ENCODE data around the gene DCBLD1. TPM values are rescaled to one million over a fixed set of nuclear protein-coding genes. Genes with fewer than 3 reads are reported as not detected.

Gene DCBLD1
- total and polyA plus RNA-seq, 2 experiments from 2014 or later = 3.5 to 16.5 TPM

DNA sequence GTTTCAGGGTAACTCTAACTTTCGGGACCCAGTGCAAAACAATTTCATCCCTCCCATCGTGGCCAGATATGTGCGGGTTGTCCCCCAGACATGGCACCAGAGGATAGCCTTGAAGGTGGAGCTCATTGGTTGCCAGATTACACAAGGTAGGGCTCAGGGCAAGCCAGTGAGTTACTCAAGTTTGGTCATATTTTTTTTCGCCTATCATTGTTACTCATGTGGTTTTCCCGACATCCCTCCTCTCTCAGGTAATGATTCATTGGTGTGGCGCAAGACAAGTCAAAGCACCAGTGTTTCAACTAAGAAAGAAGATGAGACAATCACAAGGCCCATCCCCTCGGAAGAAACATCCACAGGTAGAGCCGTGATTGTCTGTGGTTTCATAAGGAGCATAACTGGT, 58.2 kb downstream of the DCBLD1 start:
- H3K4me3 ChIP-seq = no peak overlapping the region
- no peaks in the 10 kb centered on the region for H3K27me3 ChIP-seq
- no peak for DNase-seq (ENCODE audit: low read depth in 1 of 2, low spot score in 1 of 2)
- no peaks in the 10 kb centered on the region for H3K36me3 ChIP-seq
- no peaks in the 10 kb centered on the region for H3K9me3 ChIP-seq (ENCODE audit: low read depth)
- H3K27ac ChIP-seq = no peak overlapping the region
- TF ChIP-seq, protein P1, sequence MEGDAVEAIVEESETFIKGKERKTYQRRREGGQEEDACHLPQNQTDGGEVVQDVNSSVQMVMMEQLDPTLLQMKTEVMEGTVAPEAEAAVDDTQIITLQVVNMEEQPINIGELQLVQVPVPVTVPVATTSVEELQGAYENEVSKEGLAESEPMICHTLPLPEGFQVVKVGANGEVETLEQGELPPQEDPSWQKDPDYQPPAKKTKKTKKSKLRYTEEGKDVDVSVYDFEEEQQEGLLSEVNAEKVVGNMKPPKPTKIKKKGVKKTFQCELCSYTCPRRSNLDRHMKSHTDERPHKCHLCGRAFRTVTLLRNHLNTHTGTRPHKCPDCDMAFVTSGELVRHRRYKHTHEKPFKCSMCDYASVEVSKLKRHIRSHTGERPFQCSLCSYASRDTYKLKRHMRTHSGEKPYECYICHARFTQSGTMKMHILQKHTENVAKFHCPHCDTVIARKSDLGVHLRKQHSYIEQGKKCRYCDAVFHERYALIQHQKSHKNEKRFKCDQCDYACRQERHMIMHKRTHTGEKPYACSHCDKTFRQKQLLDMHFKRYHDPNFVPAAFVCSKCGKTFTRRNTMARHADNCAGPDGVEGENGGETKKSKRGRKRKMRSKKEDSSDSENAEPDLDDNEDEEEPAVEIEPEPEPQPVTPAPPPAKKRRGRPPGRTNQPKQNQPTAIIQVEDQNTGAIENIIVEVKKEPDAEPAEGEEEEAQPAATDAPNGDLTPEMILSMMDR (IDR thresholded peaks at IDR 0.05; ENCODE audit: low read depth, low read length) = no peak
- peaks cover 14% of the 10 kb centered on the region for H3K4me1 ChIP-seq (ENCODE audit: low read depth)

DNA sequence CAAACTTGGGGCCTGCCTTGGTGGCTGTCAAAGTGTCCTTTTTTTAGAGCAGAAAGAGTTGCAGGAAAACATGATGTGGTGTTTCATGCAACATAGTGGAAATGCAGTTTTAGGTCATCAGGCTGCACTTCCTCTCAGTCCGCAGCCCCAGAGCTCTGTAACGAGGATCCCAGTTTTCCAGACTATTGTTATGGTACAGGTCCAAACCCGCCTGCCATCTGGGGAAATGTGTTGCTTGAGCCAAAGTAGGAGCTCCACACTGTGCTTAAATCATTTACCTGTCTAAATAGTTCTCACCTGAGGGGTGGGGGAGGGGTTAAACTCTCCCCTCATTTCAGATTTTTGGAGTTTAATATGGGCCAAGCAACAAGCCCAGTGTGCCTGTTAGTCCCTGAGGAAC, 60.0 kb downstream of the DCBLD1 start:
- H3K4me3 ChIP-seq = no peak overlapping the region
- H3K4me1 ChIP-seq (ENCODE audit: low read depth) = peaks cover 16% of the 10 kb centered on the region
- no peak for DNase-seq (ENCODE audit: low read depth in 1 of 2, low spot score in 1 of 2)
- no peaks in the 10 kb centered on the region for H3K27me3 ChIP-seq
- no peak overlapping the region for H3K27ac ChIP-seq
- no peaks in the 10 kb centered on the region for H3K9me3 ChIP-seq (ENCODE audit: low read depth)
- no peaks in the 10 kb centered on the region for H3K36me3 ChIP-seq
- TF ChIP-seq, protein P1 (IDR thresholded peaks at IDR 0.05; ENCODE audit: low read depth, low read length) = no peak

DNA sequence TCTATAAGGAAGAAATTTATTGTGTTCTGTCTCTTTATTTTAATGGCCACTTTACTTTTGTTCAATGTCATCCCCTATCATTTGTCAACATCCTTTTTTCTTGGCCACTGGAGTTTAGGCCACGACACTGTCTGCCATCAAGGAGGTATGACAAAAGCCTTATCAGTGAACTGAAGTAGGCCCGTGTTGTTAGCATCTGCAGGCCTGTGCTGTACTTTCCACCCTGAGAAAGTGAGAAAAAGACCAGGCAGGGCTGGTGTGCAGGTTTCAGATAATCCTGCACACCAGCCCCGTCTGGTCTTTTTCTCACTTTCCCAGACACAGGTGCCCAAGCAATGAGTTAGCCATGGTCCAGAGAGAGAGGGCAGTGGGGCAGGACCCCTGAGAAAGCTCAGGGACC, 62.2 kb downstream of the DCBLD1 start:
- H3K9me3 ChIP-seq (ENCODE audit: low read depth) = no peaks in the 10 kb centered on the region
- no peak overlapping the region for H3K4me3 ChIP-seq
- peak in 1 of 2 donors; percentile 53 for DNase-seq (ENCODE audit: low read depth in 1 of 2, low spot score in 1 of 2)
- TF ChIP-seq, protein P1 (IDR thresholded peaks at IDR 0.05; ENCODE audit: low read depth, low read length) = no peak
- H3K27ac ChIP-seq = peak overlapping the region; percentile 65
- H3K4me1 ChIP-seq (ENCODE audit: low read depth) = peaks cover 16% of the 10 kb centered on the region
- H3K36me3 ChIP-seq = no peaks in the 10 kb centered on the region
- no peaks in the 10 kb centered on the region for H3K27me3 ChIP-seq

DNA sequence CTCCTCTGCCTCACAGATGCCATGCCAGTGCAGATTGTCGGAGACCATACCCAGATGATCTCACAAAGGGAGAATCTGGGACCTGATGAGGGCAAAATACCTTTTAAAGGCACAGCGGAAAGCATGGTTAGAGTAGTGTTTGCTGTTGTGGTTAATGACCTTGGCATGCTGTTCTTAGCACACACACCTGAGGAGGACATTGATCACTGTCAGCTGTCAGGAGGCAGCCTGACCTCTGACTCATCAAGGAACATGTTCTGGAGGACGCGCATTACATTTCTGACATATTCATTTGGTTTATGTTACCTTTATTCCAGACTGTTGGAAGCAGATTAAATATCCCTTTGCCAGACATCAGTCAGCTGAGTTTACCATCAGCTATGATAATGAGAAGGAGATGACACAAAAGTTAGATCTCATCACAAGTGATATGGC, 62.7 kb downstream of the DCBLD1 start:
- Histone ChIP-seq H3K36me3 (no peaks in the 10 kb centered on the region), H3K27me3 (no peaks in the 10 kb centered on the region), H3K27ac (peak overlapping the region; percentile 65), H3K9me3 (ENCODE audit: low read depth) (no peaks in the 10 kb centered on the region), H3K4me1 (ENCODE audit: low read depth) (peaks cover 16% of the 10 kb centered on the region), H3K4me3 (no peak overlapping the region)
- TF ChIP-seq, protein P1 (IDR thresholded peaks at IDR 0.05; ENCODE audit: low read depth, low read length) = no peak
- no peak for DNase-seq (ENCODE audit: low read depth in 1 of 2, low spot score in 1 of 2)

DNA sequence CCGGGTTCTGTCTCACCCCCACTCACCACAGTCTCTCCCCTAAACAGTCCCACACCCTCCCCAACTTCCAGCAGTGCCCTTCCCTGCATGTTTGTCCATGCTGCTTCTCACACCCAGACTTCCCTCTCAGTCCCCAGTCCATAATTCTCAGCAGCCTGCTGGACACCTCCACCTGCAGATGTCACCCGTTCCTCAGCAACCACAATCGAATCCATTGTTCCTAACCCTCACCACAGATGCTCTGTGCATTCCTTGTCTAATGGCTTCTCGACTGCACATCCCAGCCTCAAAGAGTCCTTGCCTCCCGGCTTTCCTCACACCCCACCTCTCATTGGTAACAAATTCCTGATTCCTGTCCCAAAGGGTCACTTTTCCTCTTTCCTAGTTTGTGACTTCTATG, 64.2 kb downstream of the DCBLD1 start:
- peaks cover 16% of the 10 kb centered on the region for H3K4me1 ChIP-seq (ENCODE audit: low read depth)
- no peaks in the 10 kb centered on the region for H3K36me3 ChIP-seq
- no peaks in the 10 kb centered on the region for H3K9me3 ChIP-seq (ENCODE audit: low read depth)
- TF ChIP-seq, protein P1 (IDR thresholded peaks at IDR 0.05; ENCODE audit: low read depth, low read length) = no peak
- no peak overlapping the region for H3K4me3 ChIP-seq
- no peak overlapping the region for H3K27ac ChIP-seq
- H3K27me3 ChIP-seq = no peaks in the 10 kb centered on the region
- DNase-seq (ENCODE audit: low read depth in 1 of 2, low spot score in 1 of 2) = no peak
